ENCODE data around the gene THSD4.

DNA sequence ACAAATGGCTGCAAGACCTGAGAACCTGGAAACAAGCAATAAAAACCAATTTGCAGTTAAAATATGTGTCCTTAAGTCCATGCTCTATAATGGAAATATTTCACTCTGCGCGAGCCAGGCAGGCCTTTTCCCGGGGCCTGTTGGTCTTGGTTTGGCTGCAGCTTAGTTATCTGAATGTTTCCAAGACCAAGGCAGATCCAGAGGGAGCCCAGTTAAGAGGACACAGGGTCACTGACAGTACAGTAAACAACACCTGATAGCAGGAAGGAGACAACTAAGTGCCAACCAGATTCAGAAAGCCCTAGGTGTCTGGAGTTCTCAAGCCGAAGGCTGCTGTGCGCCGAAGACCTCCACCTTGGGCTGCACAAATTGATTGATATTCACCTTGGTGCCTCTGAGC, 32.8 kb downstream of the THSD4 start:
- TF ChIP-seq, protein P1, sequence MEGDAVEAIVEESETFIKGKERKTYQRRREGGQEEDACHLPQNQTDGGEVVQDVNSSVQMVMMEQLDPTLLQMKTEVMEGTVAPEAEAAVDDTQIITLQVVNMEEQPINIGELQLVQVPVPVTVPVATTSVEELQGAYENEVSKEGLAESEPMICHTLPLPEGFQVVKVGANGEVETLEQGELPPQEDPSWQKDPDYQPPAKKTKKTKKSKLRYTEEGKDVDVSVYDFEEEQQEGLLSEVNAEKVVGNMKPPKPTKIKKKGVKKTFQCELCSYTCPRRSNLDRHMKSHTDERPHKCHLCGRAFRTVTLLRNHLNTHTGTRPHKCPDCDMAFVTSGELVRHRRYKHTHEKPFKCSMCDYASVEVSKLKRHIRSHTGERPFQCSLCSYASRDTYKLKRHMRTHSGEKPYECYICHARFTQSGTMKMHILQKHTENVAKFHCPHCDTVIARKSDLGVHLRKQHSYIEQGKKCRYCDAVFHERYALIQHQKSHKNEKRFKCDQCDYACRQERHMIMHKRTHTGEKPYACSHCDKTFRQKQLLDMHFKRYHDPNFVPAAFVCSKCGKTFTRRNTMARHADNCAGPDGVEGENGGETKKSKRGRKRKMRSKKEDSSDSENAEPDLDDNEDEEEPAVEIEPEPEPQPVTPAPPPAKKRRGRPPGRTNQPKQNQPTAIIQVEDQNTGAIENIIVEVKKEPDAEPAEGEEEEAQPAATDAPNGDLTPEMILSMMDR (IDR thresholded peaks at IDR 0.05) = no peak
- TF ChIP-seq POLR2A (IDR thresholded peaks at IDR 0.05) = no peak
